SKM-1 (cell line): ENCODE results near the gene TUBB4A.

Experiments
- DNase-seq: peaks from one replicate; lab custom pipeline; 2025; ENCODE audit not compliant: unreplicated experiment; lab: John Stamatoyannopoulos, UW

The TUBB4A gene

GRCh38 chr19:6501740-6502648, at the start of gene TUBB4A:
TUBB4A (minus strand) TSS chr19:6502309; CDS start chr19:6502212, 97 bp downstream.
- DNase-seq, result no peak

GRCh38 chr19:6551091-6551490, 49.0 kb upstream of the TUBB4A start:
- no peak for DNase-seq

- DNase-seq, result peak; percentile 24
Measured at GRCh38 chr19:6550679-6551078, 48.6 kb upstream of the TUBB4A start.

- no peak for DNase-seq
Measured at GRCh38 chr19:6543866-6544347, 41.8 kb upstream of the TUBB4A start.

- DNase-seq, result no peak
Measured at GRCh38 chr19:6540918-6541689, 39.0 kb upstream of the TUBB4A start.

GRCh38 chr19:6539514-6539913, 37.4 kb upstream of the TUBB4A start:
- DNase-seq, result no peak

- DNase-seq, result no peak
Measured at GRCh38 chr19:6535558-6536137, 33.5 kb upstream of the TUBB4A start.

GRCh38 chr19:6534451-6535093, 32.5 kb upstream of the TUBB4A start:
- no peak for DNase-seq

GRCh38 chr19:6533746-6534418, 31.8 kb upstream of the TUBB4A start:
- DNase-seq, result no peak

- DNase-seq, result no peak
Measured at GRCh38 chr19:6533000-6533328, 30.9 kb upstream of the TUBB4A start.

- peak; percentile 81 for DNase-seq
Measured at GRCh38 chr19:6532244-6532999, 30.3 kb upstream of the TUBB4A start.

- DNase-seq, result no peak
Measured at GRCh38 chr19:6531956-6532243, 29.8 kb upstream of the TUBB4A start.

- no peak for DNase-seq
Measured at GRCh38 chr19:6531163-6531955, 29.2 kb upstream of the TUBB4A start.

- DNase-seq, result peak; percentile 66
Measured at GRCh38 chr19:6530386-6531162, 28.5 kb upstream of the TUBB4A start, which contains the start of gene TNFSF9. TNFSF9 (plus strand) TSS chr19:6531026; CDS start chr19:6531037, 11 bp downstream.

GRCh38 chr19:6529937-6530385, 27.9 kb upstream of the TUBB4A start:
- no peak for DNase-seq

- no peak for DNase-seq
Measured at GRCh38 chr19:6529351-6529750, 27.2 kb upstream of the TUBB4A start.

- peak; percentile 66 for DNase-seq
Measured at GRCh38 chr19:6528544-6529121, 26.5 kb upstream of the TUBB4A start.
